CD8-positive, alpha-beta memory T cell (primary cell): Measurements from ENCODE around the gene CAMK2D. TPM values are rescaled to one million over a fixed set of nuclear protein-coding genes. Genes with fewer than 3 reads are reported as not detected.

Source experiments
- CTCF ChIA-PET: fragments of 350-600 bp; sonication (Branson Sonifier 250); formaldehyde crosslinking; loops from one replicate; lab custom pipeline; 2021; ENCODE audit warnings: antibody characterized with exemption; lab: Charles Lee
- POLR2A ChIA-PET: fragments of 350-600 bp; sonication (Branson Sonifier 250); formaldehyde crosslinking; loops from one replicate; lab custom pipeline; 2021; ENCODE audit warnings: antibody characterized with exemption; lab: Charles Lee
- DNase-seq, 5 donors: peaks; one replicate each; pipeline versions ENCODE4 v3.0.0 to v3.0.0-alpha.2; 2020 to 2022; ENCODE audit warnings: mixed read lengths in 1 of 5
- H3K27ac ChIP-seq: one replicate; pipeline ENCODE4 v1.7.0; 2013; ENCODE audit warnings: low read depth, mild to moderate bottlenecking, low read length, moderate library complexity
- H3K27me3 ChIP-seq: 2 replicates; pipeline ENCODE4 v1.7.0; 2013; ENCODE audit warnings: low read length, mild to moderate bottlenecking; ENCODE audit not compliant: insufficient read depth, poor library complexity, severe bottlenecking
- H3K36me3 ChIP-seq: 2 replicates; pipeline ENCODE4 v1.7.0; 2013; ENCODE audit warnings: mild to moderate bottlenecking, low read length, moderate library complexity; ENCODE audit not compliant: insufficient read depth
- H3K4me1 ChIP-seq: 2 replicates; pipeline ENCODE4 v1.7.0; 2013; ENCODE audit warnings: mild to moderate bottlenecking, low read length, moderate library complexity; ENCODE audit not compliant: insufficient read depth
- H3K4me3 ChIP-seq: 2 replicates; pipeline ENCODE4 v1.7.0; 2013; ENCODE audit warnings: mild to moderate bottlenecking, low read length
- H3K9me3 ChIP-seq: 2 replicates; pipeline ENCODE4 v1.7.0; 2013; ENCODE audit warnings: mild to moderate bottlenecking, low read length
- H3K27ac Mint-ChIP-seq, 8 donors: one replicate each; pipeline ENCODE4 v1.8.0; 2020 to 2021; ENCODE audit warnings: mixed read lengths in 8 of 8, mild to moderate bottlenecking in 6 of 8, inconsistent platforms in 3 of 8, moderate library complexity in 3 of 8
- H3K27me3 Mint-ChIP-seq, 2 donors: one replicate each; pipeline ENCODE4 v1.8.0; 2020 to 2021; ENCODE audit warnings: mixed read lengths in 2 of 2, mild to moderate bottlenecking in 1 of 2, moderate library complexity in 1 of 2
- H3K36me3 Mint-ChIP-seq, 3 donors: one replicate each; pipeline ENCODE4 v1.8.0; 2020 to 2021; ENCODE audit warnings: mixed read lengths in 3 of 3, inconsistent platforms in 1 of 3, mild to moderate bottlenecking in 1 of 3
- H3K4me1 Mint-ChIP-seq, 3 donors: one replicate each; pipeline ENCODE4 v1.8.0; 2020 to 2021; ENCODE audit warnings: mixed read lengths in 3 of 3, inconsistent platforms in 1 of 3, mild to moderate bottlenecking in 1 of 3
- H3K4me3 Mint-ChIP-seq, 7 donors: one replicate each; pipeline ENCODE4 v1.8.0; 2020 to 2021; ENCODE audit warnings: mixed read lengths in 7 of 7, mild to moderate bottlenecking in 6 of 7, moderate library complexity in 4 of 7, inconsistent platforms in 2 of 7
- H3K9me3 Mint-ChIP-seq, 5 donors: one replicate each; pipeline ENCODE4 v1.8.0; 2020 to 2022; ENCODE audit warnings: mixed read lengths in 5 of 5, mild to moderate bottlenecking in 3 of 5, moderate library complexity in 2 of 5, inconsistent platforms in 1 of 5
- polyA plus RNA-seq: library from polyadenylated mRNA; unstranded; fragments of 300-500 nt; fragmentation: Illumina TruSeq; gene quantifications from one replicate; pipeline ENCODE4 v1.2.3, GENCODE V29; 2021
- total RNA-seq, 2 experiments: library from RNA; stranded (reverse); gene quantifications; one replicate each; pipeline ENCODE4 v1.2.3, GENCODE V29; 2021

CAMK2D gene
- total and polyA plus RNA-seq, 3 experiments from 2014 or later = 19.6 to 57.6 (median 56.0) TPM

DNA sequence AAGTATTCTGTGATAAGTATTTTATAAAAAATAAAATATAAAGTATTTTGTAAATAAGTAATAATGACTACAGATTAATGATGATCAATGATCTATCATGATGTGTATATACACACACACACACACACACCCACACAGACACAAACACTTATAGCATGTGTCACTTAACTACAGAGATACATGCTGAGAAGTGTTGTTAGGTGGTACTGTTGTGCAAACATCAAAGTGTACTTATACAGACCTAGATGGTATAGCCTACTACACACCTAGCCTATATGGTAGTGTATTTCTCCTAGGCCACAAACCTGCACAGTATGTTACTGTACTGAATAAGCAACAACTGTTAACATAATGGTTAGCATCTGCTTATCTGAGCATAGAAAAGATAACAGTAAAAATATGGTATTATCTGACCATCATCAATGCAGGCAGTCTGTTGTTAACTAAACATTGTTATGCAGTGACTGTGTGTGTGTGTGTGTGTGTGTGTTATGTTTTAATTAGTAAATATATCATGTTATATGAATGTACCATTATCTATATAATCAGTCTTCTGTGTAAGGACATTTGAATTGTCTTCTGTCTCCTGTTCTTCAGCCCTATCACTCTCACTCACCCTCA lies 138.2 kb downstream of the CAMK2D start:
- Mint-ChIP-seq H3K27ac (no peak overlapping the region), H3K4me1 (peaks cover 25 to 28% (median 26%) of the 10 kb centered on the region in 3 donors), H3K4me3 (no peak overlapping the region), H3K36me3 (peaks cover 0 to 17% (median 13%) of the 10 kb centered on the region in 3 donors), H3K27me3 (no peaks in the 10 kb centered on the region), H3K9me3 (no peaks in the 10 kb centered on the region)
- Histone ChIP-seq H3K27me3 (no peaks in the 10 kb centered on the region), H3K9me3 (no peaks in the 10 kb centered on the region), H3K4me3 (no peak overlapping the region), H3K4me1 (no peaks in the 10 kb centered on the region), H3K36me3 (no peaks in the 10 kb centered on the region), H3K27ac (no peak overlapping the region)
- ChIA-PET CTCF (no interaction called here), POLR2A (no interaction called here)
- no peak for DNase-seq

DNA sequence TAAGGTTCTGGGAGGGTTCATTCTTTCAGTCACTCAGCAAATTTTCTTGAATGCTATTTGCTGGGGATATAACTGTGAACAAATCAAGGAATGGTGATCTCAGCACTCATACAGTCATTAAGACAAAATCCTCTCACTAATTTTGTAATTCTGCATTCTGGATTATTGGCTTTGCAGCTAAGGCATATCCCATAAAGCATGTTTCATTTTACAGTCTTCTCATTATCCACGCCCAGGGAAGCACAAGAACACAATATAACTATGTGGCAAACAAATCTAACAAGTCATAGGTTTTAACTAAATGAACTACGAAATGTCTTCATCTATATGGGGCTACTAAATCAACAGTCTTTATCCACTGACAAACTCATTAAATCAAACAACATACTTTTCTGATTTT lies 139.9 kb downstream of the CAMK2D start:
- H3K27ac ChIP-seq = no peak overlapping the region
- peaks cover 0 to 16% (median 12%) of the 10 kb centered on the region in 3 donors for H3K36me3 Mint-ChIP-seq
- peaks cover 20 to 27% (median 21%) of the 10 kb centered on the region in 3 donors for H3K4me1 Mint-ChIP-seq
- H3K27me3 ChIP-seq = no peaks in the 10 kb centered on the region
- no peak for DNase-seq
- no peak overlapping the region for H3K27ac Mint-ChIP-seq
- no peaks in the 10 kb centered on the region for H3K9me3 ChIP-seq
- H3K27me3 Mint-ChIP-seq = no peaks in the 10 kb centered on the region
- H3K4me3 Mint-ChIP-seq = no peak overlapping the region
- peaks cover 4% of the 10 kb centered on the region for H3K4me1 ChIP-seq
- no peaks in the 10 kb centered on the region for H3K9me3 Mint-ChIP-seq
- no peaks in the 10 kb centered on the region for H3K36me3 ChIP-seq
- POLR2A ChIA-PET = no interaction called here
- H3K4me3 ChIP-seq = no peak overlapping the region
- CTCF ChIA-PET = no interaction called here

DNA sequence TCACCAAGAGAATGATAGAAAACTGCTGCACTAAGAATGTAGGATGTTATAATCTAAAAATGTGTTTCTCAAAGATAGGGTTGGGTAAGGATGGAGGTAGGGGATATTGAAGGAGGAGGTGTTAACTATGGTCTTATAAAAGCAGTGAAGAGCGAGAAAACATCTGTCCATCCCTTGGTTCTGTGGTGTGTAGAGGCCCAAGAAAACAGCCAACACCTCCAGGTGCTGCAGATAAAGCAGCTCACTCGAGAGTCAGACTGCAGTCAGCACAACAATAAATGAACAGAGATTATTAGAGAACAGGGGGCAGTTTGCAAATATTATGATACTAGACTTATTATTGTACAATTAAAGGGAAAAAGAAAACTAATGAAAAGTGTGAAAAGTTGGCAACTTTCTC lies 141.5 kb downstream of the CAMK2D start:
- ChIA-PET POLR2A (no interaction called here), CTCF (no interaction called here)
- no peak overlapping the region for H3K27ac Mint-ChIP-seq
- Histone ChIP-seq H3K4me3 (no peak overlapping the region), H3K4me1 (peaks cover 8% of the 10 kb centered on the region), H3K36me3 (no peaks in the 10 kb centered on the region), H3K27me3 (no peaks in the 10 kb centered on the region), H3K9me3 (no peaks in the 10 kb centered on the region), H3K27ac (no peak overlapping the region)
- H3K4me1 Mint-ChIP-seq = peaks cover 14 to 23% (median 16%) of the 10 kb centered on the region in 3 donors
- H3K9me3 Mint-ChIP-seq = no peaks in the 10 kb centered on the region
- H3K27me3 Mint-ChIP-seq = no peaks in the 10 kb centered on the region
- no peak for DNase-seq
- H3K36me3 Mint-ChIP-seq = peaks cover 0 to 6% (median 5%) of the 10 kb centered on the region in 3 donors
- no peak overlapping the region for H3K4me3 Mint-ChIP-seq

DNA sequence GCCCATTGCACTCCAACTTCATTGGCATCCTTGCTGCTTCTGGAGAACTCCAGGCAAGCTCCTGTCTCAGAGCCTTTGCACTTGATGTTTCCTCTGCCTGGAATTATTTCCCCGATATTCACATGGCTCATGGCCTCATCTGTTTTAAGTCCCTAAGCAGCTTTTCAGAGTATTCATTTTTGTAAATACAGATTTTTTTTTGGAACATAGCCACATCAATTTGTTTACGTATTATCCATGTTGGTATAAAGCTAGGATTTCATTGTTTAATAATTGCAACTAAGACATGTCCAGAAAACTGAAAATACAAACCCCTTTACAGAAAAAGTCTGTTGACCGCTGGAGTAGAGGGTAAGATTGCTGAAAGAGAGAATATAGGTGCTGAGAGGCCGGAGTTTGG lies 142.0 kb downstream of the CAMK2D start:
- H3K36me3 Mint-ChIP-seq = peaks cover 0 to 3% (median 3%) of the 10 kb centered on the region in 3 donors
- H3K27ac Mint-ChIP-seq = no peak overlapping the region
- peaks cover 17 to 27% (median 20%) of the 10 kb centered on the region in 3 donors for H3K4me1 Mint-ChIP-seq
- H3K9me3 Mint-ChIP-seq = no peaks in the 10 kb centered on the region
- no peaks in the 10 kb centered on the region for H3K9me3 ChIP-seq
- peaks cover 8% of the 10 kb centered on the region for H3K4me1 ChIP-seq
- no peaks in the 10 kb centered on the region for H3K36me3 ChIP-seq
- no peak for DNase-seq
- no peaks in the 10 kb centered on the region for H3K27me3 Mint-ChIP-seq
- CTCF ChIA-PET = no interaction called here
- POLR2A ChIA-PET = no interaction called here
- H3K27ac ChIP-seq = no peak overlapping the region
- no peaks in the 10 kb centered on the region for H3K27me3 ChIP-seq
- no peak overlapping the region for H3K4me3 ChIP-seq
- H3K4me3 Mint-ChIP-seq = no peak overlapping the region

DNA sequence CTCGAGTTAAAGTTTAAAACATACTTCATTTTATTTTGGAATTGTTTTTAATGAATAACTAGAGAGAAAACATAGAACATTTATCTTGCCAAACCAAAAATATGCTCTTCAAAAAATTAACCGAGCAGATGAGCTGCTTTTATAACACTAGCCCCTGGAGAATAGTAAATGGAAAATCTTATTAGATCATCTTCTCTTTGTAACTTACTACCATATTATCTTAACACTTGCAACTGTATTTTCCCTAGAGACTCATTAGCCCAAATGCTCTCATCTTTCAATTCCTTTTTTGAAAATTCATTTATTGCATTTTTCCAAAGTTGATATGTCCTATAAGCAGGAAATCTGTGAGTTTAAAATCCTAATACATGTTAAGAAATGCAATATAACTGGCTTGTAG lies 143.3 kb downstream of the CAMK2D start:
- H3K4me1 ChIP-seq = peaks cover 8% of the 10 kb centered on the region
- no peaks in the 10 kb centered on the region for H3K27me3 Mint-ChIP-seq
- CTCF ChIA-PET = no interaction called here
- peaks cover 0 to 4% (median 0%) of the 10 kb centered on the region in 3 donors for H3K36me3 Mint-ChIP-seq
- no peaks in the 10 kb centered on the region for H3K9me3 Mint-ChIP-seq
- no peak overlapping the region for H3K27ac Mint-ChIP-seq
- H3K27ac ChIP-seq = no peak overlapping the region
- POLR2A ChIA-PET = no interaction called here
- no peaks in the 10 kb centered on the region for H3K9me3 ChIP-seq
- DNase-seq = no peak
- H3K4me1 Mint-ChIP-seq = peaks cover 18 to 38% (median 29%) of the 10 kb centered on the region in 3 donors
- no peaks in the 10 kb centered on the region for H3K27me3 ChIP-seq
- H3K4me3 ChIP-seq = no peak overlapping the region
- H3K36me3 ChIP-seq = no peaks in the 10 kb centered on the region
- no peak overlapping the region for H3K4me3 Mint-ChIP-seq

DNA sequence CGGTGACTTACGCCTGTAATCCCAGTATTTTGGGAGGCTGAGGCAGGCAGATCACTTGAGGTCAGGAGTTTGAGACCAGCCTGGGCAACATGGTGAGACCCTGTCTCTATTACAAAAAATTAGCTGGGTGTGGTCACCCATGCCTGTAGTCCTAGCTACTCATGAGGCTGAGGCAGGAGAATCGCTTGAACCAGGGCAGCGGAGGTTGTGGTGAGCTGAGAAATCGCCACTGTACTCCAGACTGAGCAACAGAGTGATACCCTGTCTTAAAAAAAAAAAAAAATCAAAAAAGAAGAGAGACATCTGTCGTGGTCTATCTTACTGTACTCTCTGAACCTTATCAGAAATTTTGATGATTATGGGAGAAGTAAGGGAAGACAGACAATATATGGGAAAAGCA lies 144.3 kb downstream of the CAMK2D start:
- ChIA-PET POLR2A (no interaction called here), CTCF (no interaction called here)
- H3K27ac Mint-ChIP-seq = peak overlapping the region in 2 of 8 donors; percentile 27 to 44
- H3K9me3 ChIP-seq = no peaks in the 10 kb centered on the region
- peak overlapping the region in 1 of 7 donors; percentile 2 for H3K4me3 Mint-ChIP-seq
- H3K27me3 ChIP-seq = no peaks in the 10 kb centered on the region
- H3K4me3 ChIP-seq = no peak overlapping the region
- no peaks in the 10 kb centered on the region for H3K9me3 Mint-ChIP-seq
- peaks cover 18 to 38% (median 29%) of the 10 kb centered on the region in 3 donors for H3K4me1 Mint-ChIP-seq
- no peaks in the 10 kb centered on the region for H3K36me3 ChIP-seq
- H3K27ac ChIP-seq = no peak overlapping the region
- H3K27me3 Mint-ChIP-seq = no peaks in the 10 kb centered on the region
- H3K4me1 ChIP-seq = peaks cover 8% of the 10 kb centered on the region
- DNase-seq = no peak
- peaks cover 0 to 4% (median 0%) of the 10 kb centered on the region in 3 donors for H3K36me3 Mint-ChIP-seq

DNA sequence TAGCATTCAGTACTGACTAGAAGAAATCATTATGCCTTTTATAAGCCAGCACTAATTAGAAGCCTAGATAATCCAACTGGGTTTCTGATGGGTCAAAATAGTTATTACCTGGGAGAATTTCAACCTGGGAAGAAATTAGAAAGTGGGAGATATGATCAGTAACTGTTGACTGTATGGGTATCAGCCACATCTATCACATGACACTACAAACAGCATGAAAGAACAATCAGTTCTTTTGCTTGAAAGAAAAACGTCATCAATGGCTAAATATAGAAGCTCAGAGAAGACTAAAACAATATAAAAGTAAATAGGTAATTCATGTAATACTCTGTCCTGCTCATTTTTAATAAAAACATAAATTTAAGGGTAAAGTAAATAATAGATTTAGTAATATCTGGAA lies 145.1 kb downstream of the CAMK2D start:
- peaks cover 0 to 4% (median 0%) of the 10 kb centered on the region in 3 donors for H3K36me3 Mint-ChIP-seq
- Histone ChIP-seq H3K27ac (no peak overlapping the region), H3K27me3 (no peaks in the 10 kb centered on the region), H3K4me1 (peaks cover 8% of the 10 kb centered on the region), H3K9me3 (no peaks in the 10 kb centered on the region), H3K4me3 (no peak overlapping the region), H3K36me3 (no peaks in the 10 kb centered on the region)
- ChIA-PET POLR2A (no interaction called here), CTCF (no interaction called here)
- no peaks in the 10 kb centered on the region for H3K9me3 Mint-ChIP-seq
- H3K4me3 Mint-ChIP-seq = no peak overlapping the region
- peaks cover 20 to 38% (median 29%) of the 10 kb centered on the region in 3 donors for H3K4me1 Mint-ChIP-seq
- no peaks in the 10 kb centered on the region for H3K27me3 Mint-ChIP-seq
- H3K27ac Mint-ChIP-seq = no peak overlapping the region
- peak in 2 of 5 donors; percentile 6 to 16 for DNase-seq

DNA sequence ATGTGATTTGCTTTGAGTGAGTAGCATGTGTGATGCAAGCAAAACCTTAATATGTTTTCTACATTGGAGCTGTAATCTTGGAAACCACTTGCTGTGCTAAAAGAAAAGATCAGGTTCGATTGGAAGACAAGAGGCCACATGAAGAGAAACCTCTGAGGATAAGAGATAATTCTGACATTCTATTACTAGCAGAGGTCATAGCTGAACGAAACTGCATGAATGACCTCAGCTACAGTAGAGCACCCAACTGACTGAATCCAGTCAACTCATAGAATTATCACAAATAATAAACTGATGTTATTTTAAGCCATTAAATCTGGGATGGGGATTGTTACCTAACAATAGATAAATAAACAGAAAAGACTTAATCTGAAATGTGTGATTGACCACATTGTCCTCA lies 147.1 kb downstream of the CAMK2D start:
- H3K27ac Mint-ChIP-seq = no peak overlapping the region
- H3K4me3 Mint-ChIP-seq = no peak overlapping the region
- no peaks in the 10 kb centered on the region for H3K9me3 Mint-ChIP-seq
- ChIA-PET CTCF (interaction anchor here (1.2 kb wide), 1 partner anchor 67 kb away, joined by 3 read pairs; no protein-coding TSS in a partner anchor), POLR2A (no interaction called here)
- no peaks in the 10 kb centered on the region for H3K9me3 ChIP-seq
- H3K4me3 ChIP-seq = no peak overlapping the region
- no peaks in the 10 kb centered on the region for H3K27me3 Mint-ChIP-seq
- no peaks in the 10 kb centered on the region for H3K27me3 ChIP-seq
- no peak for DNase-seq
- peaks cover 0 to 9% (median 4%) of the 10 kb centered on the region in 3 donors for H3K36me3 Mint-ChIP-seq
- H3K36me3 ChIP-seq = no peaks in the 10 kb centered on the region
- H3K4me1 ChIP-seq = peaks cover 8% of the 10 kb centered on the region
- H3K4me1 Mint-ChIP-seq = peaks cover 22 to 39% (median 32%) of the 10 kb centered on the region in 3 donors
- H3K27ac ChIP-seq = no peak overlapping the region
